PFSK-1 (cell line): ENCODE results near the gene GABRB1.

ENCODE experiments used
- POLR2AphosphoS5 ChIP-seq: IDR thresholded peaks from 2 replicates; pipeline ENCODE4 v1.6.1; 2012; ENCODE audit warnings: low read depth, mild to moderate bottlenecking, control low read depth, low read length, moderate library complexity
- SIN3A ChIP-seq: IDR thresholded peaks from 2 replicates; pipeline ENCODE4 v1.6.1; 2012; ENCODE audit warnings: mild to moderate bottlenecking, low read length, moderate library complexity, borderline replicate concordance; ENCODE audit not compliant: insufficient read depth
- TAF1 ChIP-seq: IDR thresholded peaks from 2 replicates; pipeline ENCODE4 v1.6.1; 2012; ENCODE audit warnings: low read length, control low read depth, borderline replicate concordance; ENCODE audit not compliant: insufficient read depth
- TF ChIP-seq, protein P1 (sequence below), 2 experiments: IDR thresholded peaks; 2 replicates each; pipeline versions ENCODE4 v1.6.1 to v1.8.0; 2011 to 2012; ENCODE audit warnings: low read depth in 2 of 2, low read length in 2 of 2, control low read depth in 1 of 2, inconsistent platforms in 1 of 2, mild to moderate bottlenecking in 1 of 2, moderate library complexity in 1 of 2; ENCODE audit not compliant: insufficient read depth in 1 of 2

DNA sequence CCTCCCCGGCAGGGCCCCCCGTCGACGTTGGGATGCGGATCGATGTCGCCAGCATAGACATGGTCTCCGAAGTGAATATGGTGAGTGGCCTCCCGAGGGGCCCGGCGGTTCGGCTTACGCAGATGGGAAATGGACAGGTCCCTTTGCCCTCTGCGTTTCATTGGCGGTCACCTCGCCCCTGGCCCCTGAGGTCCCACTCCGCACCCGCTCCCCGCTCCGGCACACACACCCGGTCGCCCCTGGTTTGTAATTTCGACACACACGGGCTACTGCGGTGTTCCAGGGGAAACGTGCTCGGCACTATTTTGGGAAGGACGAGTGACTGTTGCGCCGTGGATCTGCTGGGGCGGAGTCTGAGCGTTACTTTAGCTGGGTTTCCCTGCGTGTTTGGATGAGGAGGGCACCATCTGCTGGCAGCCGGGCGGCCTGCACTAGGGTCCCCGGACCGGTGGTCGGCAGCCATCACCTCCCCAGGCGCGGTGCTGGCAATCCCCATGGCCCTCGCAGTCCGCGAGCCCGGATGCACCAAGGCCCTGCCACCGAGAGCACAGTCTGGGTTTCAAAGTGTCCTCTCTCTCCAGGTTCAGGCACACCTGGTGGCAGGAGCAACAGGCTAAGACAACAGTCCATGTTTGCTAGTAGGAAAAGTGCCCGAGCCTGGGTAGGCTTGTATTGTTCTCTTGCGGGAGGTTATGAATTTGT, 1.2 kb downstream of the GABRB1 start:
- TF ChIP-seq, protein P1, sequence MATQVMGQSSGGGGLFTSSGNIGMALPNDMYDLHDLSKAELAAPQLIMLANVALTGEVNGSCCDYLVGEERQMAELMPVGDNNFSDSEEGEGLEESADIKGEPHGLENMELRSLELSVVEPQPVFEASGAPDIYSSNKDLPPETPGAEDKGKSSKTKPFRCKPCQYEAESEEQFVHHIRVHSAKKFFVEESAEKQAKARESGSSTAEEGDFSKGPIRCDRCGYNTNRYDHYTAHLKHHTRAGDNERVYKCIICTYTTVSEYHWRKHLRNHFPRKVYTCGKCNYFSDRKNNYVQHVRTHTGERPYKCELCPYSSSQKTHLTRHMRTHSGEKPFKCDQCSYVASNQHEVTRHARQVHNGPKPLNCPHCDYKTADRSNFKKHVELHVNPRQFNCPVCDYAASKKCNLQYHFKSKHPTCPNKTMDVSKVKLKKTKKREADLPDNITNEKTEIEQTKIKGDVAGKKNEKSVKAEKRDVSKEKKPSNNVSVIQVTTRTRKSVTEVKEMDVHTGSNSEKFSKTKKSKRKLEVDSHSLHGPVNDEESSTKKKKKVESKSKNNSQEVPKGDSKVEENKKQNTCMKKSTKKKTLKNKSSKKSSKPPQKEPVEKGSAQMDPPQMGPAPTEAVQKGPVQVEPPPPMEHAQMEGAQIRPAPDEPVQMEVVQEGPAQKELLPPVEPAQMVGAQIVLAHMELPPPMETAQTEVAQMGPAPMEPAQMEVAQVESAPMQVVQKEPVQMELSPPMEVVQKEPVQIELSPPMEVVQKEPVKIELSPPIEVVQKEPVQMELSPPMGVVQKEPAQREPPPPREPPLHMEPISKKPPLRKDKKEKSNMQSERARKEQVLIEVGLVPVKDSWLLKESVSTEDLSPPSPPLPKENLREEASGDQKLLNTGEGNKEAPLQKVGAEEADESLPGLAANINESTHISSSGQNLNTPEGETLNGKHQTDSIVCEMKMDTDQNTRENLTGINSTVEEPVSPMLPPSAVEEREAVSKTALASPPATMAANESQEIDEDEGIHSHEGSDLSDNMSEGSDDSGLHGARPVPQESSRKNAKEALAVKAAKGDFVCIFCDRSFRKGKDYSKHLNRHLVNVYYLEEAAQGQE (IDR thresholded peaks at IDR 0.05; ENCODE audit: insufficient read depth in 1 of 2, low read depth in 2 of 2, low read length in 2 of 2), result no peak
- no peak for TF ChIP-seq SIN3A
- no peak for TF ChIP-seq POLR2AphosphoS5
- no peak for TF ChIP-seq TAF1
